GM23248 (cell line): ENCODE results near the gene GATA5.

Experiments
- EZH2 ChIP-seq: fragments of 200-600 bp; sonication (generic); IDR thresholded peaks from 2 replicates; pipeline ENCODE4 v1.6.1; 2018; ENCODE audit warnings: antibody characterized with exemption, mild to moderate bottlenecking; ENCODE audit not compliant: insufficient read depth, poor library complexity, severe bottlenecking
- EZH2phosphoT487 ChIP-seq: fragments of 200-600 bp; sonication (generic); IDR thresholded peaks from 2 replicates; pipeline ENCODE4 v1.6.1; 2018; ENCODE audit warnings: antibody characterized with exemption, moderate library complexity, mild to moderate bottlenecking, low read depth; ENCODE audit not compliant: insufficient read depth

- TF ChIP-seq EZH2 (no peak), EZH2phosphoT487 (no peak)
Observed at GRCh38 chr20:62515280-62515679, 39.5 kb upstream of the GATA5 start.
